IPS-11a (cell line): Measurements from ENCODE around the gene PLCL1.

Experiments
- H3K4me3 ChIP-seq: one replicate; pipeline ENCODE4 v1.5.1; 2013; ENCODE audit warnings: low read depth, low read length, control low read depth

Gene PLCL1

GRCh38 chr2:197883354-197884032, 79.1 kb downstream of the PLCL1 start:
- H3K4me3 ChIP-seq: no peak overlapping the region

GRCh38 chr2:197884252-197884651, 79.9 kb downstream of the PLCL1 start:
- H3K4me3 ChIP-seq: no peak overlapping the region

- no peak overlapping the region for H3K4me3 ChIP-seq
Measured at GRCh38 chr2:197885126-197885525, 80.7 kb downstream of the PLCL1 start.

- H3K4me3 ChIP-seq: no peak overlapping the region
Measured at GRCh38 chr2:197885587-197885986, 81.2 kb downstream of the PLCL1 start.

- no peak overlapping the region for H3K4me3 ChIP-seq
Measured at GRCh38 chr2:197888321-197888720, 83.9 kb downstream of the PLCL1 start.

GRCh38 chr2:197889041-197889440, 84.6 kb downstream of the PLCL1 start:
- no peak overlapping the region for H3K4me3 ChIP-seq

- no peak overlapping the region for H3K4me3 ChIP-seq
Measured at GRCh38 chr2:197890168-197890567, 85.8 kb downstream of the PLCL1 start.

GRCh38 chr2:197891897-197892442, 87.6 kb downstream of the PLCL1 start:
- no peak overlapping the region for H3K4me3 ChIP-seq

- H3K4me3 ChIP-seq: no peak overlapping the region
Measured at GRCh38 chr2:197893403-197894177, 89.2 kb downstream of the PLCL1 start.

- no peak overlapping the region for H3K4me3 ChIP-seq
Measured at GRCh38 chr2:197894751-197895274, 90.4 kb downstream of the PLCL1 start.

GRCh38 chr2:197897960-197898678, 93.7 kb downstream of the PLCL1 start:
- no peak overlapping the region for H3K4me3 ChIP-seq

- H3K4me3 ChIP-seq: no peak overlapping the region
Measured at GRCh38 chr2:197904446-197904845, 100.1 kb downstream of the PLCL1 start.

GRCh38 chr2:197908156-197908555, 103.8 kb downstream of the PLCL1 start:
- H3K4me3 ChIP-seq: no peak overlapping the region

- no peak overlapping the region for H3K4me3 ChIP-seq
Measured at GRCh38 chr2:197908990-197909776, 104.8 kb downstream of the PLCL1 start.

- no peak overlapping the region for H3K4me3 ChIP-seq
Measured at GRCh38 chr2:197911667-197912066, 107.3 kb downstream of the PLCL1 start.

GRCh38 chr2:197913084-197913483, 108.7 kb downstream of the PLCL1 start:
- no peak overlapping the region for H3K4me3 ChIP-seq

- H3K4me3 ChIP-seq: no peak overlapping the region
Measured at GRCh38 chr2:197914778-197915177, 110.4 kb downstream of the PLCL1 start.

- H3K4me3 ChIP-seq: no peak overlapping the region
Measured at GRCh38 chr2:197915548-197916265, 111.3 kb downstream of the PLCL1 start.

GRCh38 chr2:197919487-197919886, 115.1 kb downstream of the PLCL1 start:
- no peak overlapping the region for H3K4me3 ChIP-seq

GRCh38 chr2:197920088-197920487, 115.7 kb downstream of the PLCL1 start:
- no peak overlapping the region for H3K4me3 ChIP-seq
